ENCODE results near the gene SCN2A.

- TF ChIP-seq L3MBTL2 (conservative IDR thresholded peaks at IDR 0.05) (no peak), FOXK2 (IDR thresholded peaks at IDR 0.05) (no peak), BHLHE40 (IDR thresholded peaks at IDR 0.05; ENCODE audit: borderline replicate concordance) (no peak), TARDBP (IDR thresholded peaks at IDR 0.05) (no peak), SP1 (IDR thresholded peaks at IDR 0.05) (no peak), HDGF (IDR thresholded peaks at IDR 0.05; ENCODE audit: borderline replicate concordance) (no peak), FOXA1 (IDR thresholded peaks at IDR 0.05) (no peak), PKNOX1 (IDR thresholded peaks at IDR 0.05) (no peak), ZNF384 (IDR thresholded peaks at IDR 0.05) (no peak), FOXM1 (IDR thresholded peaks at IDR 0.05; ENCODE audit: borderline replicate concordance) (no peak)
Measured at GRCh38 chr2:165197346-165197745, 41.9 kb upstream of the SCN2A start.
